SW 1271 (cell line): ENCODE data around the gene KLRC4.
"Not testable (repeated sequence)": the region's sequence is repeated elsewhere in the genome, so short reads cannot be mapped to it uniquely, and the experiment has no call there.

Experiments used
- DNase-seq, 2 experiments: peaks; one replicate each; lab custom pipeline; 2025; lab: John Stamatoyannopoulos, UW

KLRC4 gene

GRCh38 chr12:10397296-10397695 lies 12.3 kb downstream of the KLRC4 start:
- no peak for DNase-seq

DNA sequence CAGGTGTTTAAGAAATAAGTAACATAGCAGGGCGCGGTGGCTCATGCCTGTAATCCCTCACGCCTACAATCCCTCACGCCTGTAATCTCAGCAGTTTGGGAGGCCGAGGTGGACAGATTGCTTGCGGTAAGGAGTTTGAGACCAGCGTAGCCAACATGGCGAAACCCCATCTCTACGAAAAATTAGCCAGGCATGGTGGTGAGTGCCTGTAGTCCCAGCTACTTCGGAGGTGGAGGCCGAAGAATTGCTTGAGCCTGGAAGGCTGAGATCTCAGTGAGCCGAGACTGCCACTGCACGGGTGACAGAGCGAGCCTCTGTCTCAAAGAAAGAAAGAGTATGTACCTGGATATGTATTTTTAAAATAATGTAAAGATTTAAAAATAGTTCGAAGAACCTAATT lies 13.4 kb downstream of the KLRC4 start:
- DNase-seq, result not testable (repeated sequence)

DNA sequence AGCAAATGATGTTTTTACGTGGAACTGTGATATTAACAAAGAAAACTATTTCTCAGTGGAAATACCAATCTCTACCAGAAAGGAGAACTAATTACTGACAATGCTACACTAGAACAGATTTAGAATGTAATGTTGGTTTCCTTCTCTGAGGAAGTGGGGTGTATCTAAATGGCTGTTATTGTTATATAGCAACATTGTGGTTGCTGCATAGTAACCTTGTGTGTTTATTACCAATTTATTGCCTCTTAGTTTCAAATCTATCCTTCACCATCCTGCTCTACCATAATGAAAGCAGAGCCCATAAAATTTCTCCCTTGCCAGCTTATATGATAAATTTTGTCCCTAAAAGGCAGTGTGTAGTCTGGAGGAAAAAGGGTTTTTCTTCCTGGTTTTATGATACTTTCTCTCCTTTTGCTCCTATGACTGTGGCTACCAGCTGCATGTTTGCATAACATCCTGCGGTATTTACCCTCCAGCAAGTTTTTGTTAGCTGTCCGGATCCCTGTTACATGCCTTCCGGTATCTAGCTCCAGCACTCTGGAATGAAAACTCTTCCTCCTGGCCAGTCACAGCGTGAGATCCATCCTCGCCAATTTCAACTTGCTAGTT lies 14.1 kb downstream of the KLRC4 start:
- peak; percentile 86 to 97 for DNase-seq

GRCh38 chr12:10394531-10395152 lies 14.9 kb downstream of the KLRC4 start:
- DNase-seq, result not testable (repeated sequence)

GRCh38 chr12:10393291-10393690 lies 16.3 kb downstream of the KLRC4 start:
- no peak for DNase-seq

- peak; percentile 74 to 97 for DNase-seq
Observed at GRCh38 chr12:10392394-10392930, 17.1 kb downstream of the KLRC4 start.

DNA sequence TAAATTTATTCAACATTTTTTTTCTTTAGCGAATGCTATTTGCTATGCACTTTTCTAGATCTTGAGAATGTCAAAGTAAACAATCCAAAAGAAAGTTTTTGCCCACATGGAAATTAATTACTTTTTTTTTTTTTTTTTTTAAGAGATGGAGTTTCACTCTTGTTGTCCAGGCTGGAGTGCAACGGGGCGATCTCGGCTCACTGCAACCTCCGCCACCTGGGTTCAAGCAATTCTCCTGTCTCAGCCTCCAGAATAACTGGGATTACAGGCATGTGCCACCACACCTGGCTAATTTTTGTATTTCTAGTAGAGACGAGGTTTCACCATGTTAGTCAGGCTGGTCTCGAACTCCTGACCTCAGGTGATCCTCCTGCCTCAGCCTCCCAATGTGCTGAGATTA lies 18.6 kb downstream of the KLRC4 start:
- not testable (repeated sequence) for DNase-seq

- DNase-seq, result no peak
Observed at GRCh38 chr12:10389904-10390303, 19.7 kb downstream of the KLRC4 start, which contains the start of gene KLRK1. Gene KLRK1, minus strand, starts transcription at chr12:10390041. Its CDS starts 1,231 bp downstream, at chr12:10388810.

DNA sequence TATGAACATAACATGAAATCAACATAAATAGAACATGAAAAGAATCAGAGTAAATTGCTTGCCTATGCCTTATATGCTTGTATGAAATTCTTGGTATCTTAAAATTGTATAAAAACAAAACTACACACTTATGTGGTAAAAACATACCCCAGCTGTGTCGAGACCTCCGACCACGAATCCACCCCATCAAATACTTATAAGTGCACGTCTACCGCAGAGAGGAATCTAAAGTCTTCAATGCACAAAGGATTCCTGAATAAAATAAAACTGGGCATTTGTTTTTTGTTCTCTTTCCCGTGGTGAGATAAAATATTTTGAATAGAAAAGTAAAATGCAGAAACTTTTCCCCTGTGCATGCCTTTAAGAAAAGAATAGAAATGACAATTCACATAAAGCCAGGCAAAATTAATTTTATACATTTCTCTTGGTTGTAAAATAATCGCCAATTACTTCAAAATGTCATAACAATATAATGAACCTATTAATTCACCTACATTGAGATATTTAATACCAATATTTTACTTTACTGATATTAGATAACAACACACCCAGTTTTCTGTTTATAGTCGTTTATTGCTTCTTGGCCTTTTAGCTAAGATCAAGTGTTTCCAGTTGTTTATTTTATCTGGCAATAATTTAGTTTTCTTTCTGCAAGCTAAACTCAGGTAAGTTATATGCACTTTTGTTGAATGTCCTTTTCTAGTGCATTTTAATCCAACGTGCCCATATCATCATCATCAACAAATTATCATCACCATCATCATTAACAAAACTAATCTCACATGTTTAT lies 20.7 kb downstream of the KLRC4 start:
- DNase-seq, result no peak

GRCh38 chr12:10387498-10387897 lies 22.1 kb downstream of the KLRC4 start:
- not testable (repeated sequence) for DNase-seq

- DNase-seq, result no peak
Observed at GRCh38 chr12:10386857-10387256, 22.7 kb downstream of the KLRC4 start.

- no peak for DNase-seq
Observed at GRCh38 chr12:10385166-10385613, 24.4 kb downstream of the KLRC4 start.

DNA sequence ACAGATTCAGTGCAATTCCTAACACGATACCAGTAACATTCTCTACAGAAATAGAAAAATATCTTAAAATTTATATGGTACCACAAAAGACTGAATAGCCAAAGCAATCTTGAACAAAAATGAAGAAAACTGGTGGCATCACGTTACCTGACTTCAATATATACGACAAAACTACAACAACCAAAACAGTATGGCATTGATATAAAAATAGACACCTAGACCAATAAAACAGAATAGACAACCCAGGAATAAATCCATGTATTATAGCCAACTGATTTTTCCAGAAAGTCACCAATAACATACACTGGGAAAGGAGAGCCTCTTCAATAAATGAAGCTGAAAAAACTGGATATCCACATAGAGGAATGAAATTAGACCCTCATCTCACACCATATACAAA lies 25.4 kb downstream of the KLRC4 start:
- no peak for DNase-seq

GRCh38 chr12:10381928-10382628 lies 27.5 kb downstream of the KLRC4 start:
- no peak for DNase-seq

GRCh38 chr12:10378737-10379136 lies 30.8 kb downstream of the KLRC4 start:
- not testable (repeated sequence) for DNase-seq

DNA sequence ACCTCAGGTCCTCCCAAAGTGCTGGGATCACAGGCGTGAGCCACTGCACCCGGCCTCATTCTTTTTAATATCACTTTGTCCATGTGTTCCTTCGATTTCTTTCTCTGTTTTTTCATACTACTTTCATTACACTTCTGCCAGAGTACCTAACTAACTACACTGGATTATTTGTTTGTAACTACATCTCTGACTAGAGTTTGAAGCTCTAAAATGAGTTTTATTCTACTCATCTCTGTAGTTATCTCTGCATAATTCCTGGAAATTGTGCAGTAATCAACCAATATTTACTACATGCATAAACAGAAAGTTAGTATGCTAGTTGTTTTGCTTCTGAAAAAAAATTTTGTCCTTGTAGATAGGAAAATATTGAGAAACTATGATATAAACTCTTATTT lies 34.9 kb downstream of the KLRC4 start:
- no peak for DNase-seq

GRCh38 chr12:10372559-10372958 lies 37.0 kb downstream of the KLRC4 start:
- no peak for DNase-seq

- not testable (repeated sequence) for DNase-seq
Observed at GRCh38 chr12:10371893-10372535, 37.5 kb downstream of the KLRC4 start.

- no peak for DNase-seq
Observed at GRCh38 chr12:10369557-10370415, 39.8 kb downstream of the KLRC4 start.
